ENCODE results near the gene CBLN1. TPM values are rescaled to one million over a fixed set of nuclear protein-coding genes. Genes with fewer than 3 reads are reported as not detected.

The CBLN1 gene
- total RNA-seq, 4 donors from 2014 or later, result 0.32 TPM; not detected in 3

GRCh38 chr16:49281843-49282642 is 405 bp upstream of the CBLN1 start:
- H3K4me3 ChIP-seq, result peak overlapping the region in 3 of 4 donors; percentile 43 to 60 (median 48)

DNA sequence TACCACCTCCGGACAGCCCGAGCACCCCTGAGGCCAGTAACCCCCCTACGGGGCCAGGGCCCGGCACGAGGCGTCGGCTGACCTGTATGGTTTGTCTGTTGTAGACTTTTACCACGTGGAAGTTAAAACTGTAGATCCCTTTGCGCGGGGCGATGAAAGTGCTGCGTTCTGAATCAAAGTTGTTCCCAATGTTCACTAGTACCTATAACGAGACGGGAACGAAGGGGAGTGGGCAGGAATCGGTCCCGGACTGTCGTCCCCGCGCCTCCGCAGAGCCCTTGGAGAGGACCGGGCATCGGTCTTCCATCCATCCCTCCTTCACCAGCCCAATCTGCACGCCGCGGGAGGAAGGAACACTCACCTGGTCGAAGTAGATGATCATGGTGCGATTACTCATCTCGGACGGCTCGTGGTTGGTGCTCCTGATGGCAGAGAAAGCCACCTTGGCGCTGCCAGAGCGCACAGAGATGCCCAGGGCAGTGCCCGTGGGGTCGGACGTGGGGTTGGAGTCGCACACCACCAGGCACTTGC is 732 bp downstream of the CBLN1 start:
- WGBS, 2 donors (ENCODE audit: low coverage in 1 of 2), result 10% methylated on average over 23 of the region's 37 CpGs; no CpG with 5 or more reads in 1 of the 2 donors
- H3K9me3 ChIP-seq, result no peaks in the 10 kb centered on the region
- TF ChIP-seq, protein P1, sequence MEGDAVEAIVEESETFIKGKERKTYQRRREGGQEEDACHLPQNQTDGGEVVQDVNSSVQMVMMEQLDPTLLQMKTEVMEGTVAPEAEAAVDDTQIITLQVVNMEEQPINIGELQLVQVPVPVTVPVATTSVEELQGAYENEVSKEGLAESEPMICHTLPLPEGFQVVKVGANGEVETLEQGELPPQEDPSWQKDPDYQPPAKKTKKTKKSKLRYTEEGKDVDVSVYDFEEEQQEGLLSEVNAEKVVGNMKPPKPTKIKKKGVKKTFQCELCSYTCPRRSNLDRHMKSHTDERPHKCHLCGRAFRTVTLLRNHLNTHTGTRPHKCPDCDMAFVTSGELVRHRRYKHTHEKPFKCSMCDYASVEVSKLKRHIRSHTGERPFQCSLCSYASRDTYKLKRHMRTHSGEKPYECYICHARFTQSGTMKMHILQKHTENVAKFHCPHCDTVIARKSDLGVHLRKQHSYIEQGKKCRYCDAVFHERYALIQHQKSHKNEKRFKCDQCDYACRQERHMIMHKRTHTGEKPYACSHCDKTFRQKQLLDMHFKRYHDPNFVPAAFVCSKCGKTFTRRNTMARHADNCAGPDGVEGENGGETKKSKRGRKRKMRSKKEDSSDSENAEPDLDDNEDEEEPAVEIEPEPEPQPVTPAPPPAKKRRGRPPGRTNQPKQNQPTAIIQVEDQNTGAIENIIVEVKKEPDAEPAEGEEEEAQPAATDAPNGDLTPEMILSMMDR (IDR thresholded peaks at IDR 0.05), result no peak
- TF ChIP-seq POLR2AphosphoS5 (IDR thresholded peaks at IDR 0.05), result no peak
- TF ChIP-seq EP300 (IDR thresholded peaks at IDR 0.05; ENCODE audit: low read depth), result no peak
- no peak for TF ChIP-seq POLR2A (IDR thresholded peaks at IDR 0.05)
- intact Hi-C loops (cut with DNase I; ENCODE audit: low total_unique reads) (loop anchor here (5.0 kb wide), 1 partner anchor 1864 kb away; no protein-coding TSS in a partner anchor), in situ Hi-C loops (cut with MboI; ENCODE audit: low pct_ligation_motif_present in 1 of 4, low pct_unique_long_range_greater_than_20kb in 1 of 4, low sequenced_read_pairs in 3 of 4) (no loop called here)
- H3K36me3 ChIP-seq, result no peaks in the 10 kb centered on the region
- no peak overlapping the region for H3K27ac ChIP-seq
- H3K27me3 ChIP-seq, result peaks cover 92% of the 10 kb centered on the region
- H3K4me1 ChIP-seq, result peaks cover 4 to 50% (median 28%) of the 10 kb centered on the region in 4 donors
- DNase-seq, result no peak
- H3K4me3 ChIP-seq, result peak overlapping the region in 2 of 4 donors; percentile 48 to 60

More at GRCh38 chr16:49281843-49282642, 405 bp upstream of the CBLN1 start:
- no peaks in the 10 kb centered on the region for H3K9me3 ChIP-seq
- TF ChIP-seq POLR2A (IDR thresholded peaks at IDR 0.05) (peak; percentile 57), POLR2AphosphoS5 (IDR thresholded peaks at IDR 0.05) (peak in 2 of 3 donors; percentile 28 to 49), EP300 (IDR thresholded peaks at IDR 0.05; ENCODE audit: low read depth) (no peak)
- TF ChIP-seq, protein P1 (IDR thresholded peaks at IDR 0.05), result peak; percentile 35 to 77 (median 48)
- peaks cover 92% of the 10 kb centered on the region for H3K27me3 ChIP-seq
- H3K36me3 ChIP-seq, result no peaks in the 10 kb centered on the region
- WGBS, 2 donors (ENCODE audit: low coverage in 1 of 2), result 4% methylated on average over 56 of the region's 124 CpGs; no CpG with 5 or more reads in 1 of the 2 donors
- H3K4me1 ChIP-seq, result peaks cover 4 to 50% (median 28%) of the 10 kb centered on the region in 4 donors
- intact Hi-C loops (cut with DNase I; ENCODE audit: low total_unique reads), result loop anchor here (5.0 kb wide), 1 partner anchor 1865 kb away; no protein-coding TSS in a partner anchor
- peak overlapping the region; percentile 82 to 89 (median 87) for H3K27ac ChIP-seq
- in situ Hi-C loops (cut with MboI; ENCODE audit: low pct_ligation_motif_present in 1 of 4, low pct_unique_long_range_greater_than_20kb in 1 of 4, low sequenced_read_pairs in 3 of 4), result no loop called here
- DNase-seq, result peak; percentile 91

DNA sequence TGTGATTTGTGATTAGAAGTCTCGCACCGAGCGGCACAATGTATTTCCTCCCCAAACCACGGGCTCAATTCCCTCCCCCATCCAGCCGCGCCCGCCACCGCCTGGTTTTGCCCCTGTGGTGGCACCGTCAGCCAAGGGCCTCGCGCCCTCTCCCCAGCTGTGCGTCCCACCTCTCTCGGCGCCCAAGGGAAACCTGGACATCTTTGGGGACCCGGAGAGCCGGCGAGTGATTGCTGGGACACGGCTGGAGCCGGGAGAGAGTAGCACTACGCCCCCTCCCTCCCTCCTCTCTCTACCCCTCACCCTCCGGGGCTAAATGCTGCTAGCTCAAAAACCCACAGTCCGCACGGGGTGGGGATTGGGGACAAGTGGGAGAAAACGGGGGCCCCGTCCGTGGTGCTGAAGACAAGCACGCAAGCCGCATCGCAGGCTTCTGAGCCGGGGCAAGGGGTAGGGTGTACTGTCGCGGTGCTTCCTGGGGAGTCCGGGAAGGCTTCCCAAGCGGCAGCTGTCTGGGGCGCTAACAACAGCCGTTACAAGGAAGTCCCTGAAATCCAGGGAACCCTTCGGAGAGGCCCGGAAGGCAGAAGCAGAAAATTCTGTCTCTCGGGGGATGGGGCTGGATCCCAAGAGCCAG is 1.4 kb downstream of the CBLN1 start:
- intact Hi-C loops (cut with DNase I; ENCODE audit: low total_unique reads), result loop anchor here (5.0 kb wide), 1 partner anchor 1863 kb away; no protein-coding TSS in a partner anchor

More for the DNA sequence above, 1.4 kb downstream of the CBLN1 start:
- 5% methylated on average over 39 of the region's 39 CpGs; no CpG with 5 or more reads in 1 of the 2 donors for WGBS, 2 donors (ENCODE audit: low coverage in 1 of 2)
- no peaks in the 10 kb centered on the region for H3K36me3 ChIP-seq
- DNase-seq, result no peak
- no peak overlapping the region for H3K4me3 ChIP-seq
- in situ Hi-C loops (cut with MboI; ENCODE audit: low pct_ligation_motif_present in 1 of 4, low pct_unique_long_range_greater_than_20kb in 1 of 4, low sequenced_read_pairs in 3 of 4), result no loop called here
- H3K27me3 ChIP-seq, result peaks cover 93% of the 10 kb centered on the region
- no peak overlapping the region for H3K27ac ChIP-seq
- TF ChIP-seq POLR2AphosphoS5 (IDR thresholded peaks at IDR 0.05), result no peak
- no peak for TF ChIP-seq POLR2A (IDR thresholded peaks at IDR 0.05)
- TF ChIP-seq, protein P1 (IDR thresholded peaks at IDR 0.05), result no peak
- TF ChIP-seq EP300 (IDR thresholded peaks at IDR 0.05; ENCODE audit: low read depth), result no peak
- peaks cover 4 to 50% (median 28%) of the 10 kb centered on the region in 4 donors for H3K4me1 ChIP-seq
- no peaks in the 10 kb centered on the region for H3K9me3 ChIP-seq

All from transverse colon (tissue), 4 donors.